C4-2B (cell line): ENCODE measurements around the gene RBBP5.

Source experiments
- H3K27ac ChIP-seq: fragments of 450-650 bp; 2 replicates; pipeline ENCODE4 v1.5.1; 2017
- ZFX ChIP-seq: fragments of 450-650 bp; IDR thresholded peaks from 2 replicates; pipeline ENCODE4 v1.6.1; 2017
- TF ChIP-seq, protein P1 (sequence below): fragments of 450-650 bp; conservative IDR thresholded peaks from 2 replicates; pipeline ENCODE4 v1.5.1; 2017; ENCODE audit warnings: mild to moderate bottlenecking

RBBP5 gene

DNA sequence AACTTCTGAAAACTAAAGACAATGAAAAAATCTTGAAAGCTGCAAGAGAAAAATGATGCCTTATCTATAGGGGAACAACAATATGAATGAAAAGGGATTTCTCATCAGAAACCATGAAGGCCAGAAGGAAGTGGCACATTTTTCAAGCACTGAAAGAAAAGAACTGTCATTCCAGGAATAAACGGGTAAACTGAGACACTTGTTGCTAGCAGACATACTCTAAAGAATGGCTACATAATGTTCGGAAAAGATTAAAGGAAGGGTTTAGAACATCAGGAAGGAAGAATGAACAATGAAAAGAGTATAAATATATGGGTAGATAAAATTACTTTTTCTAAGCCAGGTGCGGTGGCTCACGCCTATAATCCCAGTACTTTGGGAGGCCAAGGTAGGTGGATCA, 14.5 kb downstream of the RBBP5 start:
- no peak overlapping the region for H3K27ac ChIP-seq

GRCh38 chr1:205102404-205102803, 19.4 kb downstream of the RBBP5 start:
- no peak for TF ChIP-seq ZFX
- TF ChIP-seq, protein P1, sequence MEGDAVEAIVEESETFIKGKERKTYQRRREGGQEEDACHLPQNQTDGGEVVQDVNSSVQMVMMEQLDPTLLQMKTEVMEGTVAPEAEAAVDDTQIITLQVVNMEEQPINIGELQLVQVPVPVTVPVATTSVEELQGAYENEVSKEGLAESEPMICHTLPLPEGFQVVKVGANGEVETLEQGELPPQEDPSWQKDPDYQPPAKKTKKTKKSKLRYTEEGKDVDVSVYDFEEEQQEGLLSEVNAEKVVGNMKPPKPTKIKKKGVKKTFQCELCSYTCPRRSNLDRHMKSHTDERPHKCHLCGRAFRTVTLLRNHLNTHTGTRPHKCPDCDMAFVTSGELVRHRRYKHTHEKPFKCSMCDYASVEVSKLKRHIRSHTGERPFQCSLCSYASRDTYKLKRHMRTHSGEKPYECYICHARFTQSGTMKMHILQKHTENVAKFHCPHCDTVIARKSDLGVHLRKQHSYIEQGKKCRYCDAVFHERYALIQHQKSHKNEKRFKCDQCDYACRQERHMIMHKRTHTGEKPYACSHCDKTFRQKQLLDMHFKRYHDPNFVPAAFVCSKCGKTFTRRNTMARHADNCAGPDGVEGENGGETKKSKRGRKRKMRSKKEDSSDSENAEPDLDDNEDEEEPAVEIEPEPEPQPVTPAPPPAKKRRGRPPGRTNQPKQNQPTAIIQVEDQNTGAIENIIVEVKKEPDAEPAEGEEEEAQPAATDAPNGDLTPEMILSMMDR: no peak
- H3K27ac ChIP-seq: no peak overlapping the region

More for the DNA sequence above, 14.5 kb downstream of the RBBP5 start:
- TF ChIP-seq, protein P1: no peak
- no peak for TF ChIP-seq ZFX

DNA sequence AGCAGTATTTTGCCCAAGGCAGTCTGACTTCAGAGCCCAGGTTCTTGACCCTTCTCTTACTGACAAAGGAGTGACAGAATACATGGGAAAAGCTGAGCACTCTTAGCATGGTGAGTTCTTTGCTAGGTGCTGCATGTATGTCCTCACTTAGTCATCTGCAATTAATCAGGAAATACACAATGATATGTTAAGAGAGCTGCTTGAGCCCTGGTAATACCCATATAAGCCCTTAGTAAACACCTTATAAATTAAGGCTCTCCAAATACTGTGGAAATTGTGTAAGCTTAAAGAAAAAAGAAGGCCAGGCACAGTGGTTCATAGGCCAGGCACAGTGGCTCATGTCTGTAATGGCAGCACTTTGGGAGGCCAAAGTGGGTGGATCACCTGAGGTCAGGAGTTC, 23.5 kb downstream of the RBBP5 start:
- no peak overlapping the region for H3K27ac ChIP-seq
- TF ChIP-seq, protein P1: no peak
- no peak for TF ChIP-seq ZFX

- TF ChIP-seq, protein P1: no peak
- no peak for TF ChIP-seq ZFX
- no peak overlapping the region for H3K27ac ChIP-seq
Measured at GRCh38 chr1:205095422-205095821, 26.4 kb downstream of the RBBP5 start.

DNA sequence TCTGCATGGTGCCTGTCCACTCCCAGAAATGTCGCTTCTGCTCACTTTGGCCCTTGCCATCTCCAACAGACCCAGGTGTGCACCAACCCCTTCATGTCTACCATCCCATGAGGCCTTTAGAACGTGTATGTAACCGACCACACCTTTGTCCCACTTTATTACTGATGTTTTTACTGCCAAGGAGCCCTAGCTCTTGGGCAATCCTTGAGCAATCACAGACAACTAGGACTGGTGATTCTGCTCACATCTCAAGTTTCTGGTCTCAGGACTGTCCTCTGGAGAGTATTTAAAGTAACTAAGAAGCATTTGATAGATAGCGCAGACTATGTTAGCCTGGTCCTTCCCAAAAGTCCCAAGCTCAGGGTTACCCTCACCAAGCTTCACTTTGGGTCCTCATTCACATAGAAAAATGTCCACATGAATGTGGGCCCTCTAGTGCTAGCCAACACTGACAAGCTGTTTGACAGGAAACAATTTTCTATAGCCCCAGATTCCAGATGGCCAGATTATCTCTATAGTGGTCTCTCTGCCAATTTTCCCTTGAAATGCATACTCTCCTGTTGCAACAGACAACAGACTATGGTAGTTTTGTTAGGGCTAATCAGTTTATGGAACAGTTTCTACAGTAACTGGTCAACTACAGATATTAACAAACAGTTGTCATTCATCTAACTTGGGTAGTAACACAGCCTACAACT, 30.6 kb downstream of the RBBP5 start:
- TF ChIP-seq ZFX: no peak
- TF ChIP-seq, protein P1: no peak
- H3K27ac ChIP-seq: no peak overlapping the region

DNA sequence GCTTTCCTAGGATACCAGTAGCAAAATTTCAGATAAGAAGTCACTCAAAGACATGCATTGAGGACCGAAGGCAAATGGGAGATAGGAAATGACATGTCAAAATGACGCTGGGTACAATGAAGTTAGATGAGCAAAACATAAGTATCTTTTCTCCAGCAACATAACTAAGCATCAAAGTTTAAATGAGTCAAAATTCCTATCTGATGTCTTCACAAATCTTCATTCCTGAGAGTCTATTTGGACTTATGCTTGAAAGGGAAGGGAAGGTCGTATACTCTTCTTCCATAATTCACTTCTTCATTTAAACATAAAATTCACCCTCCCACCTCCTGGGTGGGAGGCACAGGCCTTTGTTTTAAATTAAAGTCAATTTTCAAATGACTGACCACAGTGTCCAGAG, 33.4 kb downstream of the RBBP5 start:
- no peak for TF ChIP-seq ZFX
- no peak overlapping the region for H3K27ac ChIP-seq

DNA sequence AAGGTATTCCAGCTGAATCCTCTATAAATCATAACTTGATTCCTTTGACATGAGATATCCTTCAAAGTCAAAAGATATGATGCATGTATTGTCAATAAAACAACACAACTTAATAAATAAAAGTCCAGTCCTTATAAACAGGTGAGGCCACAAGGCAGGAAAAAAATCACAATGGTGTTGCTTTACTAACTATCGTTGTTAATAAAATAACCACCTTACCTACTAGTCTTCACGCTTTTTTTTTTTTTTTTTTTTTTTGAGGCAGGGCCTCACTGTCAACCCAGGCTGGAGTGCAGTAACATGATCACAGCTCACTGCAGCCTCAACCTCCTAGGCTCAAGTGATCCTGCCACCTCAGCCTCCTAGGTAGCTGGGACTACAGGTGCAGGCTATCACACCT, 37.4 kb downstream of the RBBP5 start, which contains the start of gene TMEM81:
TSS of gene TMEM81 (minus strand) at position 101 of the 400 bp plus-strand sequence. CDS start 140 bp downstream, outside the sequence.
- TF ChIP-seq, protein P1: no peak
- no peak for TF ChIP-seq ZFX
- H3K27ac ChIP-seq: no peak within 1 kb of the TSS

GRCh38 chr1:205082431-205082830, 39.3 kb downstream of the RBBP5 start:
- TF ChIP-seq, protein P1: no peak
- no peak for TF ChIP-seq ZFX
- H3K27ac ChIP-seq: no peak overlapping the region
